Ishikawa (cell line): Measurements from ENCODE around the gene MORC2.
A peak's percentile ranks its signal among the peaks of the same experiment; 100 is the strongest.

Experiments
- EP300 ChIP-seq: IDR thresholded peaks from 2 replicates; pipeline ENCODE4 v1.6.1; 2012; ENCODE audit warnings: borderline replicate concordance
- RAD21 ChIP-seq: IDR thresholded peaks from 2 replicates; pipeline ENCODE4 v1.6.1; 2012; ENCODE audit warnings: low read depth
- YY1 ChIP-seq: IDR thresholded peaks from 2 replicates; pipeline ENCODE4 v1.6.1; 2012; ENCODE audit warnings: low read depth
- ZBTB7A ChIP-seq: IDR thresholded peaks from 2 replicates; pipeline ENCODE4 v1.6.1; 2012; ENCODE audit warnings: low read depth
- TF ChIP-seq, protein P1 (sequence below): IDR thresholded peaks from 2 replicates; pipeline ENCODE4 v1.6.1; 2012

DNA sequence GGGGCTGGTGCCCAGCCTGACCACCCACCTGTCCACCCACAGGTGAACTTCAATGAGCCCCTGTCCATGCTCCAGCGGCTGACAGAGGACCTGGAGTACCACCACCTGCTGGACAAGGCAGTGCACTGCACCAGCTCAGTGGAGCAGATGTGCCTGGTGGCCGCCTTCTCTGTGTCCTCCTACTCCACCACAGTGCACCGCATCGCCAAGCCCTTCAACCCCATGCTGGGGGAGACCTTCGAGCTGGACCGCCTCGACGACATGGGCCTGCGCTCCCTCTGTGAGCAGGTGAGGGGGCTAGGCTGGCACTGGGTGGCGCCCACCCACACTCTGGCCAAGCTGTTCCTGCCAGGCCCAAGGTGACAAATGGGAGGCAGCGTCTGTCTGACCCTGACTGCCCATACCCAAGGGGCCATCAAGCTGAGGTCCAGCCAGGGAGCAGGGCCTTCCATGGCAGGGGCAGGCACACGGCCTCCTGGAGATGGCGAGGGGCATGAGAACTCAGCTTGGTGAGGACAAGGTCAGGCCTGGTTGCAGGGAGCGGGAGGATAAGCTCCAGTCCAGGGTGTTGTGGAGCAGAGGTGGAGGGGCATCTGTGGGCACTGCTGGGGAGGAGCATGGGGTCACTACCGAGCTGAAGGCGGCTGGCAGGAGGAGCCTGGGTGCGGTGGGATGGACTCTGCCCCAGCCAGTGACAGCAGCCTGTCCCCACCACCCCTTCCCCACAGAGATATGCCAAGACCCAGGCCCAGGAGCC, 77.7 kb downstream of the MORC2 start:
- TF ChIP-seq ZBTB7A (no peak), EP300 (no peak), RAD21 (peak; percentile 76), YY1 (no peak)
- TF ChIP-seq, protein P1, sequence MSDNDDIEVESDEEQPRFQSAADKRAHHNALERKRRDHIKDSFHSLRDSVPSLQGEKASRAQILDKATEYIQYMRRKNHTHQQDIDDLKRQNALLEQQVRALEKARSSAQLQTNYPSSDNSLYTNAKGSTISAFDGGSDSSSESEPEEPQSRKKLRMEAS = no peak
